GM21576 (cell line): ENCODE measurements around the gene LHFPL6.

Source experiments
- ATAC-seq: cut with Tn5 transposase; IDR thresholded peaks from one replicate; pipeline ENCODE4 v1.9.1; 2021; ENCODE audit warnings: mild to moderate bottlenecking, moderate library complexity; ENCODE audit not compliant: unreplicated experiment

Gene LHFPL6

GRCh38 chr13:39602614-39603366 is at the start of gene LHFPL6:
Gene LHFPL6 (minus strand): TSS chr13:39603193.
- ATAC-seq, result peak; percentile 88

GRCh38 chr13:39646122-39646521 is 43.1 kb upstream of the LHFPL6 start:
- no peak for ATAC-seq

GRCh38 chr13:39641645-39642044 is 38.7 kb upstream of the LHFPL6 start:
- no peak for ATAC-seq

GRCh38 chr13:39637890-39638289 is 34.9 kb upstream of the LHFPL6 start:
- no peak for ATAC-seq

GRCh38 chr13:39635564-39635963 is 32.6 kb upstream of the LHFPL6 start:
- ATAC-seq, result no peak

- no peak for ATAC-seq
These were observed 30.0 kb upstream of the LHFPL6 start for GRCh38 chr13:39632994-39633393.

GRCh38 chr13:39631307-39631706 is 28.3 kb upstream of the LHFPL6 start:
- no peak for ATAC-seq

GRCh38 chr13:39623466-39623865 is 20.5 kb upstream of the LHFPL6 start:
- ATAC-seq, result no peak

GRCh38 chr13:39618561-39618960 is 15.6 kb upstream of the LHFPL6 start:
- ATAC-seq, result no peak

GRCh38 chr13:39616087-39616694 is 13.2 kb upstream of the LHFPL6 start:
- ATAC-seq, result peak; percentile 67

GRCh38 chr13:39612023-39612637 is 9.1 kb upstream of the LHFPL6 start:
- no peak for ATAC-seq

- no peak for ATAC-seq
These were observed 4.9 kb upstream of the LHFPL6 start for GRCh38 chr13:39607876-39608275.

GRCh38 chr13:39605677-39606320 is 2.8 kb upstream of the LHFPL6 start:
- ATAC-seq, result no peak

- no peak for ATAC-seq
These were observed 1.8 kb upstream of the LHFPL6 start for GRCh38 chr13:39604756-39605155.

- ATAC-seq, result no peak
These were observed 493 bp upstream of the LHFPL6 start for GRCh38 chr13:39603424-39603947.

GRCh38 chr13:39602277-39602613 is 748 bp downstream of the LHFPL6 start:
- peak; percentile 13 for ATAC-seq

GRCh38 chr13:39601636-39602035 is 1.4 kb downstream of the LHFPL6 start:
- no peak for ATAC-seq

GRCh38 chr13:39600766-39601165 is 2.2 kb downstream of the LHFPL6 start:
- ATAC-seq, result no peak

GRCh38 chr13:39599842-39600241 is 3.2 kb downstream of the LHFPL6 start:
- no peak for ATAC-seq

GRCh38 chr13:39599012-39599411 is 4.0 kb downstream of the LHFPL6 start:
- ATAC-seq, result no peak

- ATAC-seq, result no peak
These were observed 5.2 kb downstream of the LHFPL6 start for GRCh38 chr13:39597838-39598237.

GRCh38 chr13:39596685-39597084 is 6.3 kb downstream of the LHFPL6 start:
- no peak for ATAC-seq
